ENCODE measurements around the gene VSIG2. TPM values are rescaled to one million over a fixed set of nuclear protein-coding genes. Genes with fewer than 3 reads are reported as not detected.

The VSIG2 gene
- total RNA-seq, 4 donors from 2014 or later = 1.5 to 2.4 TPM; not detected in 2

GRCh38 chr11:124762624-124763155, 10.6 kb upstream of the VSIG2 start:
- Histone ChIP-seq H3K27me3 (peaks cover 0 to 59% of the 10 kb centered on the region in 2 donors), H3K4me3 (peak overlapping the region; percentile 28 to 55 (median 38)), H3K27ac (peak overlapping the region in 1 of 4 donors; percentile 79), H3K9me3 (no peaks in the 10 kb centered on the region), H3K4me1 (peaks cover 0 to 51% (median 33%) of the 10 kb centered on the region in 4 donors), H3K36me3 (peaks cover 0 to 33% (median 5%) of the 10 kb centered on the region in 3 donors)
- no peak for DNase-seq (ENCODE audit: low spot score in 2 of 2)
- TF ChIP-seq CTCF (IDR thresholded peaks at IDR 0.05) = no peak
- WGBS, 2 donors = 2% methylated on average over 40 to 42 of the region's 45 CpGs

GRCh38 chr11:124762105-124762623, 10.1 kb upstream of the VSIG2 start, which contains the start of gene ESAM:
Gene ESAM (minus strand): TSS chr11:124762290. CDS start chr11:124762154, 136 bp downstream.
- H3K36me3 ChIP-seq = peaks cover 0 to 28% (median 0%) of the 10 kb centered on the region in 3 donors
- peak within 1 kb of the TSS; percentile 46 to 79 (median 62) for H3K27ac ChIP-seq
- peaks cover 0 to 64% of the 10 kb centered on the region in 2 donors for H3K27me3 ChIP-seq
- no peak for DNase-seq (ENCODE audit: low spot score in 2 of 2)
- WGBS, 2 donors = 2% methylated on average over 8 to 53 of the region's 55 CpGs
- peaks cover 0 to 52% (median 33%) of the 10 kb centered on the region in 4 donors for H3K4me1 ChIP-seq
- TF ChIP-seq EP300 (IDR thresholded peaks at IDR 0.05) = peak in 1 of 2 donors; percentile 10
- TF ChIP-seq POLR2A (IDR thresholded peaks at IDR 0.05) = no peak
- no peaks in the 10 kb centered on the region for H3K9me3 ChIP-seq
- H3K4me3 ChIP-seq = peak within 1 kb of the TSS; percentile 28 to 55 (median 38)

- 13 to 22% methylated on average over 18 to 24 of the region's 25 CpGs for WGBS, 2 donors
- H3K4me3 ChIP-seq = peak overlapping the region; percentile 20 to 55 (median 38)
- no peak for TF ChIP-seq EP300 (IDR thresholded peaks at IDR 0.05)
- TF ChIP-seq POLR2A (IDR thresholded peaks at IDR 0.05) = no peak
- TF ChIP-seq CTCF (IDR thresholded peaks at IDR 0.05) = no peak
- peaks cover 0 to 52% (median 33%) of the 10 kb centered on the region in 4 donors for H3K4me1 ChIP-seq
- no peak for DNase-seq (ENCODE audit: low spot score in 2 of 2)
- H3K9me3 ChIP-seq = no peaks in the 10 kb centered on the region
- peaks cover 0 to 70% of the 10 kb centered on the region in 2 donors for H3K27me3 ChIP-seq
- peaks cover 0 to 23% (median 0%) of the 10 kb centered on the region in 3 donors for H3K36me3 ChIP-seq
- H3K27ac ChIP-seq = peak overlapping the region; percentile 46 to 79 (median 62)
Observed at GRCh38 chr11:124761301-124762104, 9.4 kb upstream of the VSIG2 start.

- peaks cover 0 to 18% (median 0%) of the 10 kb centered on the region in 3 donors for H3K36me3 ChIP-seq
- peak overlapping the region; percentile 19 to 55 (median 28) for H3K4me3 ChIP-seq
- 55 to 69% methylated on average over 3 of the region's 3 CpGs for WGBS, 2 donors
- H3K27ac ChIP-seq = peak overlapping the region; percentile 46 to 79 (median 63)
- DNase-seq (ENCODE audit: low spot score in 2 of 2) = no peak
- no peaks in the 10 kb centered on the region for H3K9me3 ChIP-seq
- peaks cover 0 to 77% of the 10 kb centered on the region in 2 donors for H3K27me3 ChIP-seq
- no peak for TF ChIP-seq POLR2A (IDR thresholded peaks at IDR 0.05)
- no peak for TF ChIP-seq CTCF (IDR thresholded peaks at IDR 0.05)
- TF ChIP-seq EP300 (IDR thresholded peaks at IDR 0.05) = no peak
- peaks cover 0 to 52% (median 33%) of the 10 kb centered on the region in 4 donors for H3K4me1 ChIP-seq
Observed at GRCh38 chr11:124760806-124761205, 8.8 kb upstream of the VSIG2 start.

- Histone ChIP-seq H3K4me1 (peaks cover 0 to 52% (median 33%) of the 10 kb centered on the region in 4 donors), H3K27ac (peak overlapping the region in 3 of 4 donors; percentile 31 to 79 (median 72)), H3K4me3 (peak overlapping the region; percentile 19 to 55 (median 33)), H3K36me3 (peaks cover 0 to 12% (median 0%) of the 10 kb centered on the region in 3 donors), H3K9me3 (no peaks in the 10 kb centered on the region), H3K27me3 (peaks cover 0 to 80% of the 10 kb centered on the region in 2 donors)
- TF ChIP-seq CTCF (IDR thresholded peaks at IDR 0.05) = no peak
- no peak for TF ChIP-seq EP300 (IDR thresholded peaks at IDR 0.05)
- TF ChIP-seq POLR2A (IDR thresholded peaks at IDR 0.05) = no peak
- DNase-seq (ENCODE audit: low spot score in 2 of 2) = no peak
- 8 to 10% methylated on average over 15 to 22 of the region's 25 CpGs for WGBS, 2 donors
Observed at GRCh38 chr11:124760205-124760652, 8.2 kb upstream of the VSIG2 start.
